GM12873 (cell line): Measurements from ENCODE around the gene CTSD.

Experiments
- CTCF ChIP-seq: IDR thresholded peaks from 2 replicates; pipeline ENCODE4 v1.5.1; 2012; ENCODE audit warnings: low read depth, mild to moderate bottlenecking, moderate library complexity, low read length, control low read depth; ENCODE audit not compliant: insufficient read depth; ENCODE audit errors: missing control alignments

Gene CTSD

GRCh38 chr11:1762537-1763302 is 1.0 kb downstream of the CTSD start:
- TF ChIP-seq CTCF, result no peak

- TF ChIP-seq CTCF, result no peak
Observed at GRCh38 chr11:1761857-1762536, 1.7 kb downstream of the CTSD start.

- no peak for TF ChIP-seq CTCF
Observed at GRCh38 chr11:1761110-1761856, 2.4 kb downstream of the CTSD start.

GRCh38 chr11:1760351-1761109 is 3.2 kb downstream of the CTSD start:
- TF ChIP-seq CTCF, result no peak

GRCh38 chr11:1759851-1760220 is 3.9 kb downstream of the CTSD start:
- TF ChIP-seq CTCF, result no peak

GRCh38 chr11:1759151-1759850 is 4.4 kb downstream of the CTSD start:
- no peak for TF ChIP-seq CTCF
